ENCODE results near the gene FXYD6. TPM values are rescaled to one million over a fixed set of nuclear protein-coding genes. Genes with fewer than 3 reads are reported as not detected.

The FXYD6 gene
- total and polyA plus RNA-seq, 12 donors = 22.0 to 65.2 (median 36.1) TPM

- H3K4me1 ChIP-seq = peaks cover 8 to 69% (median 57%) of the 10 kb centered on the region in 9 donors
- peak in 4 of 8 donors; percentile 3 to 9 (median 6) for ATAC-seq
- no peak for TF ChIP-seq CTCF (IDR thresholded peaks at IDR 0.05)
These were observed 458 bp downstream of the FXYD6 start for GRCh38 chr11:117876059-117876340.

GRCh38 chr11:117875382-117876058 is 938 bp downstream of the FXYD6 start:
- Histone ChIP-seq H3K27ac (peak overlapping the region; percentile 38 to 96 (median 86)), H3K4me1 (peaks cover 8 to 74% (median 61%) of the 10 kb centered on the region in 9 donors), H3K27me3 (peaks cover 0 to 70% (median 12%) of the 10 kb centered on the region in 7 donors), H3K36me3 (no peaks in the 10 kb centered on the region), H3K4me3 (peak overlapping the region; percentile 47 to 88 (median 73)), H3K9me3 (no peaks in the 10 kb centered on the region)
- peak in 5 of 8 donors; percentile 1 to 19 (median 6) for ATAC-seq
- WGBS, 2 donors = 3 to 8% methylated on average over 20 of the region's 20 CpGs
- no peak for TF ChIP-seq CTCF (IDR thresholded peaks at IDR 0.05)
- intact Hi-C loops (cut with DNase I) = no loop called here
- no peak for DNase-seq

More at GRCh38 chr11:117876059-117876340, 458 bp downstream of the FXYD6 start:
- peak overlapping the region; percentile 47 to 88 (median 73) for H3K4me3 ChIP-seq
- 0 to 1% methylated on average over 9 of the region's 9 CpGs for WGBS, 2 donors
- no peak for DNase-seq
- H3K27ac ChIP-seq = peak overlapping the region; percentile 38 to 96 (median 86)
- H3K27me3 ChIP-seq = peaks cover 0 to 70% (median 12%) of the 10 kb centered on the region in 7 donors
- H3K36me3 ChIP-seq = no peaks in the 10 kb centered on the region
- no peaks in the 10 kb centered on the region for H3K9me3 ChIP-seq
- intact Hi-C loops (cut with DNase I) = no loop called here

- Histone ChIP-seq H3K36me3 (no peaks in the 10 kb centered on the region), H3K27ac (peak overlapping the region; percentile 39 to 96 (median 84)), H3K4me1 (peaks cover 11 to 79% (median 66%) of the 10 kb centered on the region in 9 donors), H3K4me3 (peak overlapping the region in 9 of 10 donors; percentile 47 to 88 (median 74)), H3K9me3 (no peaks in the 10 kb centered on the region), H3K27me3 (peaks cover 0 to 66% (median 12%) of the 10 kb centered on the region in 7 donors)
- peak in 4 of 8 donors; percentile 8 to 30 (median 20) for ATAC-seq
- WGBS, 2 donors = 61 to 64% methylated on average over 4 of the region's 4 CpGs
- TF ChIP-seq CTCF (IDR thresholded peaks at IDR 0.05) = no peak
- intact Hi-C loops (cut with DNase I) = no loop called here
- no peak for DNase-seq
These were observed 1.5 kb downstream of the FXYD6 start for GRCh38 chr11:117874910-117875381.

- intact Hi-C loops (cut with DNase I) = no loop called here
- TF ChIP-seq CTCF (IDR thresholded peaks at IDR 0.05) = no peak
- no peak for ATAC-seq
- H3K27ac ChIP-seq = peak overlapping the region; percentile 39 to 96 (median 84)
- peaks cover 0 to 65% (median 12%) of the 10 kb centered on the region in 7 donors for H3K27me3 ChIP-seq
- H3K4me1 ChIP-seq = peaks cover 11 to 85% (median 68%) of the 10 kb centered on the region in 9 donors
- peak overlapping the region in 9 of 10 donors; percentile 34 to 88 (median 74) for H3K4me3 ChIP-seq
- WGBS, 2 donors = 38 to 46% methylated on average over 16 of the region's 16 CpGs
- H3K9me3 ChIP-seq = no peaks in the 10 kb centered on the region
- H3K36me3 ChIP-seq = no peaks in the 10 kb centered on the region
- DNase-seq = no peak
These were observed 2.1 kb downstream of the FXYD6 start for GRCh38 chr11:117874253-117874909.

Measured in heart right ventricle (tissue), 16 donors.